HG03175 (cell line): Measurements from ENCODE around the gene AKR1B15.
A peak's percentile ranks its signal among the peaks of the same experiment; 100 is the strongest.
"Not testable (repeated sequence)": the region's sequence is repeated elsewhere in the genome, so short reads cannot be mapped to it uniquely, and the experiment has no call there.

ENCODE experiments used
- ATAC-seq: cut with Tn5 transposase; IDR thresholded peaks from one replicate; pipeline ENCODE4 v1.9.1; 2021; ENCODE audit warnings: mild to moderate bottlenecking, moderate library complexity; ENCODE audit not compliant: unreplicated experiment

Gene AKR1B15

DNA sequence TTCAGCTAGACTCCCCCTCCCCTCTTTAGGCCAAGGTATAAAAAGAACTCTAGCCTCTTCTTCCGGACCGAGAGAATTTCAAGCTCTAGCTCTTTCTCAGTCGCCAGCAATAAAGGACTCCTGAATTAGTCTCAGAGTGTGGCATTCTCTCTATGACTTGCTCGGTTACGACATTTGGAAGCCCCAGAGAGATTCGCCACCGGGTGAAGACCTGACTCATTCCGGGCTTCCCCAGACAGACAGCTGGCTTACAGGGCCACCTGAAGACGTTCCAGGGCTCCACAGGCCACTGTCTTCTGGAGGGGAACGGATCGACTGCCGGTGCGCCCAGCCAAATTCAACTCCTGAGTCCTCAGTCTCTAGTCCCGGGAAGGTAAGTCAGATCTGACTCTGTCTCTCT, at the start of gene AKR1B15:
TSS of gene AKR1B15 (plus strand) at position 234 of the 400 bp plus-strand sequence. CDS start 15,510 bp downstream, outside the sequence.
- ATAC-seq = peak; percentile 94

DNA sequence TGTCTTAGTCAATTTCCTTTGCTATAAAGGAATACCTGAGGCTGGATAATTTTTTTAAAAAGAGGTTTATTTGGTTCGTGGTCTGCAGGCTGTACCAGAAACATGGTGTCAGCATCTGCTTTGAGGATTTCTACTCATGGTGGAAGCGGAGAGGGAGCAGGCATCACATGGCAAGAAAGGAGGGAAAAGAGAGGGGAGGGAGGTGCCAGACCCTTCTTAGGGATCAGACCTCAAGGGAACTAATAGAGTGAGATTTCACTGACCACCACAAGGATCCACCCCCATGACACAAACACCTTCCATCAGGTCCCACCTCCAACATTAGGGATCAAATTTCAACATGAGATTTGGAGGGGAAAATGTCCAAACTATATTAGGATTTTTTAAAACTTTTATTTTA, 48.5 kb upstream of the AKR1B15 start:
- ATAC-seq = no peak

DNA sequence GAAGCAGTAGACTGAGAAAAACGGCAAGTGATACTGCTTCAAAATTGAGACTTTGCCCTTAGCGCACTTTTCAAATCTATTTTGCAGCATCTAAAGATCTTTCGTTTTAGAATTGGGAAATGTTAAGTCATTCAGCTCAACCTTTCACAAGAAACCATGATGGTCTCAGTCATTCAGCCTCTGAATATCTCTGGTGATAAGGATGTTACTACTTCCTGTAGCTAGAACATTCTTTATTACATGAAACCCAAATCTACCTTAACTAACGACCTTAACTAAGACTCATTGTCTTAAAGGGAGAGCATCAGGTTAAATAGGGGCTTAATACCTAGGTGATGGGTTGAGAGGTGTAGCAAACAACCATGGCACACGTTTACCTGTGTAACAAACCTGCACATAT, 47.9 kb upstream of the AKR1B15 start:
- no peak for ATAC-seq

DNA sequence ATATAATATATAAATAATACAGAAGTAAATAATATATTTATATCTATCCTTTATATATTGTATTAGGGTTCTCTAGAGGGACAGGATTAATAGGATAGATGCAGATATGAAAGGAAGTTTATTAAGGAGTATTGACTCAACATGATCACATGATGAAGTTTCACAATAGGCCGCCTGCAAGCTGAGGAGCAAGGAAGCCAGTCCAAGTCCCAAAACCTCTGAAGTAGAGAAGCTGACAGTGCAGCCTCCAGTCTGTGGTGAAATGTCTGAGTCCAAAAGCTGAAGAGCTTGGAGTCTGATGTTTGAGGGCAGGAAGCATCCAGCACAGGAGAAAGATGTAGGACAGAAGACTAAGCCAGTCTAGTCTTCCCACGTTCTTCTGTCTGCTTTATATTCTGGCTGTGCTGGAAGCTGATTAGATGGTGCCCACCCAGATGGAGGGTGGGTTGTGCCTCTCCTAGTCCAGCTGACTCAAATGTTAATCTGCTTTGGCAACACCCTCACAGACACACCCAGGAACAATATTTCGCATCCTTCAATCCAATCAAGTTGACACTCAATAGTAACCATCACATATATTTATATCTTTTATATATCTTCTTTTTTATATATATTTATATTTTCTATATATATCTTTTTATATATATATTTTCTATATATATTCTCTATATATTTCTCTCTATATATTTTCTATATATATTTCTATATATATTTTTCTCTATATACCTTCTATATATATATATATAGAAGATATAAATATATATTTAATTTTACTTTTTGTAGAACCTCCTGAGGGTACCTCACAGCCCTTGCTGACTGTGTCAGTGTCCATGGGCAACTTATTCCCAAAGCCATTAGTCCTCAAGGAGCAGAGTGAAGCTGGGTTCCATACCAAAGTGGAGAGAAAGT, 46.2 kb upstream of the AKR1B15 start:
- no peak for ATAC-seq

DNA sequence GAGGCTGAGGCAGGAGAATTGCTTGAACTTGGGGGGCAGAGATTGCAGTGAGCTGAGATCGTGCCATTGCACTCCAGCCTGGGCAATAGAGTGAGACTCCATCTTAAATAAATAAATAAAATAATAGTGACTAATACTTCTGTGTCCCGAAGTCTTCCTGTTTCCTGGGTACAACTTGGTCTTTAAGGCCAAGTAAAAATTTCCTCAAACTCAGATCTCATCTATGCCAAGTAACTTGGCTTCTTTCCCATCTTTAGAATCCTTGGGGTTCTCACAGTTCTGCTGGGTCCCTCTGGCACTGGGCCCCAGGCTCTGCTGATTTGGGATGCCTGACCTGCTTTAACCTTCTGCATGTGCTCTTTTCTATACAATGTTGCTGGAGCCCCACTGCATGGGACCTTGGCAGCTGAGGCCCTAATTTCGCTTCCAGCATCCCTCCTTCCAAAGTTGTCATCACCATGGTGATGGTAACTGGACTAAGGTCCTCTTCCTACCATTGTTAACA, 44.2 kb upstream of the AKR1B15 start:
- no peak for ATAC-seq

DNA sequence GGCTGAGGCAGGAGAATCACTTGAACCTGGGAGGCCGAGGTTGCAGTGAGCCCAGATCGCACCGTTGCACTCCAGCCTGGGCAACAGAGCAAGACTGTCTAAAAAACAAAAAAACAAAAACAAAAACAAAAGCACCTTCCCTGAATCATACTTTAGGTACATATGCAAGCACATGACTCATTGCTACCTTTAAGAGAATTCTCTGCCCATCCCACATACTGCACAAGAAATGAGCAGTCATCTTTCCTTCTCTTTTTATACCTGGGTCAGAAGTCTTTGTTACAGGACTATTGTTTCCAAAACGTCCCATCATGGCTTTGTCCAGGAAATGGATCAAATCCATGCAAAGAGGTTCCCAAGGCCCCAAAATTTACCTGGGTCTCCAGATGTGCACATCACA, 43.1 kb upstream of the AKR1B15 start:
- ATAC-seq = no peak

DNA sequence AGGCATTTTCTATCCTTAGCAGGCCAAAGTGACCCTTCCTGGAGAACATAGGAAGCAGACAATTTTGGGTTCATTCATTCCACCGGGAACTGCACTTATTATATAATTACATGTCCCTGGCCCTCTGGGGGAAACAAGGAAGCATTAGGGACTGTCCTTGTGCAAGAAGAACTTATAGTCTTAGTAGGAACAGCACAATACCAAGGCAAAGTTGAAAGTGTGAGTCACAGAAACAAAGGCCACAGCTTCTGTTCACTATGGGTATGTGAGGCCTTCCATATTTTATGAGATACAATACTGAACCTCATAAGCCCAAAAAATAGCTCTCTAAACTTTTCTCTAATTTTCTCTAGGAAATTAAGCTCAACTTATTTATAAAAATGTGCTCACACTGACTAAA, 39.9 kb upstream of the AKR1B15 start:
- ATAC-seq = no peak

DNA sequence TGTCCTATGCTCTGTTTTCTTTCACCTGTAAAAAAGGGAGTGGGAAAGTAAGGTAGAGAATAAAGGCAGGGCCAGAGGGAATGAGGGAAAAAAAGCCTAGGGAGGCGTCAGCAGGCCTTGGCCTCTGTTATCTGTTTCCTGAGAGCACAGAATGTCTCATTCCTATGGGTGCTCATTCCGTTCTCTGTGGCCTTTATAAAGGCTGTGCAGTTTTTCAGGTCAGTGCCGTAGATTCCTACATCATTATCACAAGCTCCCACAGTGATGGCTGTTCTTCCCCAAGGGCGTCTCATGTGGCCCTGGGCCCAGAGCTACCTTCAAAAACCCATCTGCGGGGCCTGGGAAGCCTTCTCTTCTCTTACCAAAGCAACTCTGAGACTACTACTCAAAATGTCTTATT, 38.3 kb upstream of the AKR1B15 start:
- ATAC-seq = no peak

DNA sequence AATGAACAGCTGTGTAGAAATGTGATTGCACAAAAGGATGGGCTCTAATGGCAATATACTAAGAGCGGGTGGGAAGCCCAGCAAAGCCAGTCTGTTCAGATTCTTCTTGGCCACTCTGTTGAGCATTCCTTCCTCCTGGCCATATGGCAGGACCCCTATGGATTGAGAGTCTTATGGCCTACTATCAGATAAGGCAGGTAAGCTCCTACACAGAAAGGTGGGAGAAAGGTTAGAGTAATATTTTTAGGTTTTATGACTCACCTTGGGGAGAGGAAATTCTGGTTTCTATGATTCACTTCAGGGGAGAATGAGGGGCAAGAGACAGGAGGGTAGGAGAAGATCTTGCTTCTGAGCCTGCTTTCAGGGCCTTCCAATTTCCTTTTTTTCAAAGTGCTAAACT, 36.6 kb upstream of the AKR1B15 start:
- no peak for ATAC-seq

DNA sequence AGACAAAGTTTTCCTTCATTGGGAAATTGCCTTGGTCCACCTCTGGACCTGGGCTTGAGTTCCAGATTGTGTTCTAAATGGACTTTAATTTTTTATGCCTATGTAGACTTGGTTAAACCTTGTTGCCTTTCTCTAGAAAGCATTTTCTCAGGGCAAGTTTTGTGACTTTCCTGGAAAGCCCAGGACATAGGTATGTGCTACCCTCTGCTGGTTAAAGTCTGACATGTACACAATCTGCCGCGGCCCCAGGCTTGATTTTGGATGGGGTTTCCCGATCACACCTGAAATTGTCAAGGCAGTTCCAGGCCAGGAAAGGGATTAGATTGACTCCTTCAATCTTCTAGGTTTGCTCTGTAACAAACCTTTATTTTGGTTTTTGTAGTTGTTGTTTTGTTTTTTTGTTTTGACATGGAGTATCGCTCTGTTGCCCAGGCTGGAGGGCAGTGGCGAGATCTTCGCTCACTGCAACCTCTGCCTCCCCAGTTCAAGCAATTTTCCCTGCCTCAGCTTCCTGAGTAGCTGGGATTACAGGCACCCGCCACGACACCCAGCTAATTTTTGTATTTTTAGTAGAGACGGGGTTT, 35.6 kb upstream of the AKR1B15 start:
- ATAC-seq = no peak

DNA sequence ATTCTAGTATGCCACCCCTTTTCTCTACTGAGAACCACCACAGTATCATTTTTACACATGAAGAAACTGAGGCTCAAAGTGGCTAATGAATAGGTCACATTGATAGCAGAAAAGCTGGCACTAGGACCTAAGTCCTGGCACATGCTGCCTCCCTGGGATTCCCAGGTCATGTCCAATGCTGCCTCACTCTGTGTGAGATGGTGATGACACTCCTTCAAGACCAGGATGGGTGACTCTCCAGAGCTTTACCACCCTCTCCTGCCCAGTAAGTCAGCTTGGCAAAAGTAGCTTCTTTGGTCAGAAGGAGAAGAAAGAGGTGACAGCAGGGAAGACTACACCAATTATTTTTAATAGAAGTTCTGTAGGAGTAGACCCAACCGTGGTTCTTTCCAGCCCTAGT, 34.8 kb upstream of the AKR1B15 start:
- ATAC-seq = no peak

DNA sequence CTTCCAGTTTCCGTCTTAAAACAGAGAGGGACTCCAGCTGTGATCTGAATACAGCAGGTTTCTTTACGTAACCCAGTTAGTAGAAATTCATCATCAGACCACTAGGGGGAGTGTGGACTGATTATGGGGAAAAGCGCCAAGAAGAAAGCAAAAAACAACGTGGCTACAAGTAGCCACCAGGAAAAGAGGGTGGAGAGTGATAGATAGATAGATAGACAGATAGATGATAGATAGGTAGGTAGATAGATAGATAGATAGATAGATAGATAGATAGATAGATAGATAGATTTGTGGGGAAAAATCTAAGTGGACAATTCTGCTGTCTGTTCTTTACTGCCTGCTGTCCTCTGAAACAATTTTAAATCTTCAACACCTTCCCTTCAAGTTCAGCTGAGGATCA, 34.2 kb upstream of the AKR1B15 start:
- peak; percentile 70 for ATAC-seq

DNA sequence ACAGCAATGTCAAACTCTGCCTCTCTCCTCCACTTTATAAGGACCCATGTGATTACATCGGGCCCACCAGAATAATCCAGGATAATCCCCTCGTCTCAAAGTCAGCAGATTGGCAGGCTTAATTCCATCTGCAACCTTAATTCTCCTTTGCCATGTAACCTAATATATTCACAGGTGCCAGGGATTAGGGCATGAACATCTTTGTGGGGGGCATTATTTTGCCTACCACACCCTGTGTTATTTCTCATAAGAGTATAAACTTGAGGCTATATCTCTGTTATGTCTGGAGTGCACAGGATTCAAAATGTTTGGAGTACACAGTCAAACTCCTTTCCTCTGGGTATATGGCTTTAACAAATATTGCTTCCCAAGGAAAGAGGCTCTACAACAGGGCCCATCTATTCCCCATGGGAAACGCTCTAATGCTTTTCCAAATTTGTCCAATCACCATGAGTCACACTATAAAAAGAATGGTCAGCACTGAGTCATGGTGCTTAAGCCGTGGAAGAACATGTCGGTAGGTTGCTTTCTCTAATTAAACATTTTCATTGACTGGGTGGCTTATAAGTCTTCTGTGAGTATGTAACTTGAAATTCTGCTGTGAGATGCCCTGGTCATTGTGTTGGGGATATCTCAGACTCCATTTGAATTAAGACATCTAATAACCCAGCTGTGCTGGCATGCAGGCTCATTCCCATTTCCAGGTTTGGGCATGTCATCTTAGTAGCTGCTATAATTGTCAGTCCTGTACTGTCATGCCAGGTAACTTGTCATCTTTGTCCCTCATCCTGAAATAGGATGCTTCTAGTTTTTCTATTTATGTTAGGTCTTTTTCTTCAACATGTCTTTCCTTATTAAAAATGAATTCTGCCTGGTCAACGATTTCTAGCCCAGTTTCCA, 33.1 kb upstream of the AKR1B15 start:
- ATAC-seq = no peak

DNA sequence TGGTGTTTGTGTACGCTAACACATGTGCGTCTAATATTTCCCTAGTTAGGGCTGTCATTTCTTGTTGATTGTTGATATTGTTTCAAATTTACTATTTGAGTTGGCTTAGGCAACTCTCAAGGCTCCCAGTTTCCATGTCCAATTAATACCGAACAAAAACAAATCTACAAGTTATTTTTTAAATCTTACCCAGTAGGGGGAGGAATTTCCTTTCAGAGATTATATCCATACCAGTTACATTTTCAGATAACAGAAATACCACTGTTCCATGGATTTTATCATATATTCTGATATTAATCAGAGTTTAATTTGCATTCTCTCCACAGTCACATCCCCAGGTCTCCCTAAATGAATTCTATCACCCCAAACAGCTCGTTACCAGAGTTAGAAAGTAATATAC, 28.8 kb upstream of the AKR1B15 start:
- no peak for ATAC-seq

DNA sequence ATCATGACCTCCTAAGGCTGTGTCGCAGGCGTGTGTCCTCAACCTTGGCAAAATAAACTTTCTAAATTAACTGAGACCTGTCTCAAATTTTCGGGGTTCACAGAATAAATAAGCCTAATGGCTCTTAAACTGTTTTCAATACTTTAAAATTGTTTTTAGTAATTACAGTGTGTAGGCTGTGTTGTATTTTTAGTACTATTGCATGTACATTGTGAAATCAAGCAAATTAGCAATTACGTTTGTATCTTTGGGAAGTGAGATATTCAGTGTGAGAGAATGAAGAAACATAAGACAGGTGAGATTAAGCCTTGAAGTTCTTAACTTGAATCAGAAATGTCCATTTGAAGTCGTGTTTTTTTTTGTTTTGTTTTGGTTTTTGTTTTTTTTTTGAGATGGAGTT, 26.3 kb upstream of the AKR1B15 start:
- no peak for ATAC-seq

DNA sequence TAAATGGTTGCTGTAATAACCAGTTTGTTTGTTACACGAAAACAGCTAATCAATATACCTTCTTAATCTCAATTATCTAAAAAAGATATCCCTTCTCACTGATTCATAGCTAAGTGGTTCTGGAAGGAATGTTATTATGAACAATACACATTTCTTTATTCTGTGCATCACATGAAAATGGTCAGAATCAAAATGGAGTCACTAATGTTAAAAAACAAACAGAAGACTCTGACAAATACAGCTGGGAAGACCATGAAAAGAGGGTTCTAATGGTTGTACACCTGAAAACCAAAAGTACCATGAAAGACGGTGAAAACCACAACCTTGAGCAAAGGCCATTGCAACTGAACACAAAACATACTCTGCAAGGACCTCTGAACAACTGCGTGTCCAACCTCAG, 23.5 kb upstream of the AKR1B15 start:
- ATAC-seq = not testable (repeated sequence)

DNA sequence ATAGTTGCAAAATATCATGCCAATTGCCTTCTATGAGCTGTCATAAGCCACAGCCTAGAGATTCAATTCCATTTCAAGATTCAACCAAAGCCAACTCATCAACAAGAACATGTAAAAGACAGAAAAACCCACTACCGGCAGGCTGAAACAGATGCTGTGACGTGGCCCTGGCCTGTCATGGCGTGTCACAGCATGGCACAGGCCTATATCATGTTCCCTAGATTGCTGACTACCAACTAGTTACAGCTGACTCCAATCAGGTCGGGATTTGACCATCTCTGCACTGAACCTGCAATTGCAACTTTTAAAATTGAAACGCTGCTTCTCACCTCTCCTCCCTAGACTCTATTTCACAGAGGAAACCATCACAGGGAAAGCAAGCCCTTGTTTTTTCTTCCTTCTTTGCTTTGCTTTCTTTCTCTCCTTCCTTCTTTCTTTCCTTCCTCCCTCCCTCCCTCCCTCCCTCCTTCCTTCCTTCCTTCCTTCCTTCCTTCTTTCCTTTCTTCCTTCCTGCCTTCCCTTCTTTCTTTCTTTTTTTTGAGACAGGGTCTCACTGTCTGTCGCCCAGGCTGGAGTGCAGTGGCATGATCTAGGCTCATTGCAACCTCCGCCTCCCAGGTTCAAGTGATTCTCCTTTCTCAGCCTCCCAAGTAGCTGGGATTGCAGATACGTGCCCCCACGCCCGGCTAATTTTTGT, 22.2 kb upstream of the AKR1B15 start:
- not testable (repeated sequence) for ATAC-seq

DNA sequence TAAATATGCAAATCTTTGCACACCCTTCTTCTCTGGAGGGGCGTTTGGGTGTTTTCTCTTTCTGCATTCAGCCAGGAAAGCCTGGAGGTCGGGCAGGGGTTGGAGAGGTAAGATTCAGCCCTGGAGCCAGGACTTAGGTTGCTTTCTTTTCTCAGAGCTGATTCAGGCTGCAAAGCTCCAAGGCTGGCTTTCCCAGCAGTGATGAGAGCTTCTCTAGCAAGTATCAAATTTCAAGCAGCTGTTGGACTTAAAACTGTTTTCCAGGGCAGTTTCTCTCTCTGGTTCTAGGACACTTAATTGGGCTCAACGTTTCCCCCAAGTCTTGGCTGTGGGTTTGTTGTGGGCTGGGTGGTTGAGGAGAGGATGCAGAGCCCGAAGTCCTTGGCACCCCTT, 20.9 kb upstream of the AKR1B15 start:
- no peak for ATAC-seq

DNA sequence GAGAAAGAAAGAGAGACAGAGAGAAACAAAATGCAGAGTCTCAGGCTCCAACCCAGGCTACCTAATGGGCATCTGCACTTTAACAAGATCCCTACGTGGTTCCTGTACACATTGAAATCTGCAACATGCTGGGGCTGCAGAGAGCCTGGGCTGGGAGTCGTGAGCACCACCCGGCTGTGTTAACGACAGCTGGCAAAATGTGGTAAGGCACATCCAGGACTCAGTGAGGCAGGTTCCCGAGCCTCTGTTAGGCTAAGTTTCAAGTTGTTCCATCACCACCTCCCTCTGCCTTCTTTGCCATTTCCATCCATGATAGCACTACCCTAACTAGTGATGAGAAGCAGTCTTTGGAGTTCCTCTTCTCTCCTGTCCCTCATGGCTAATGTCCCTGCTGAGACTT, 20.2 kb upstream of the AKR1B15 start:
- no peak for ATAC-seq

DNA sequence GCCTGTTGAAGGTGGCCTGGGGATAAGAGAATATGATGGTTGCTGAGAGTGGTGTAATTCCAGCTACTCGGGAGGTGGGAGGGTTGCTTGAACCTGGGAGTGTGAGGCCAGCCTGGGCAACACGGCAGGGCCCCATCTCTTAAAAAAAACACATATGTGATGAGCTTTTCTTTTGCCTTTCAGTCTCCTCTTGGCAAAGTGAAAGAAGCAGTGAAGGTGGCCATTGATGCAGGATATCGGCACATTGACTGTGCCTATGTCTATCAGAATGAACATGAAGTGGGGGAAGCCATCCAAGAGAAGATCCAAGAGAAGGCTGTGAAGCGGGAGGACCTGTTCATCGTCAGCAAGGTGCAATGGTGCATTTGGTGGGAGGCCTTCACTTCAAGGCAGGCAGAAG, 18.4 kb upstream of the AKR1B15 start:
- no peak for ATAC-seq
